ENCODE results near the gene UBE2L5. TPM values are rescaled to one million over a fixed set of nuclear protein-coding genes. Genes with fewer than 3 reads are reported as not detected.
A peak's percentile ranks its signal among the peaks of the same experiment; 100 is the strongest.

Gene UBE2L5
- total and polyA plus RNA-seq, 2 of the 13 experiments (the other 11 are each of a cell fraction or from before 2014, with no cell fraction given): 0.13 TPM; not detected in 1

DNA sequence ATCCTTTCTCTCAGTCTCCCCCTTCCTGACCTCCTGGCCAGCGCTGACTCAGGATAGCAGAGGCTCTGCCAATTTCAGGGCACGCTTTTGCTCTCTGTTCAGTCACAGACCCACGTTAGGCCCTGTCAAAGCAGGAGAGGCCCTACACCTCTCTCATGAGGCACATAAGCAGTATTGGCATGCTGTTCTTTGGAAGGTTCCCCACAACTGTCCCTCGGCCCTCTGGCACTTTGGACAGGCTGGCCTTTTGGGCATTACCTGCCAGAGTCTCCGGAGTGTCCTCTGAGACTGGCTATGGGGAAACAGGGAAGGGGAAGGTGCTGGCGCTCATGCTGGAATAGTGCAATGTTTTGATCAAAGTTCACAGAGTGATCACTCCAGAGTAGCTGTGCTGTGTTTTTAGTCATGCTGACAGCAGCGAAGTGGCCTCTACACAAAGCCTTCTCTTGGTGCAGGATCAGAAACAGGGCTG lies 23.7 kb upstream of the UBE2L5 start (continued):
- TF ChIP-seq ZNF687 (CRISPR knock-in tag; IDR thresholded peaks at IDR 0.05) (peak; percentile 63), ZNF292 (CRISPR knock-in tag; IDR thresholded peaks at IDR 0.05; ENCODE audit: borderline replicate concordance, low read depth) (peak; percentile 90), ZNF644 (CRISPR knock-in tag; IDR thresholded peaks at IDR 0.05; ENCODE audit: low read depth) (no peak), ZNF556 (CRISPR knock-in tag; IDR thresholded peaks at IDR 0.05; ENCODE audit: borderline replicate concordance) (peak; percentile 49; the same call in 1 of the 2 replicates), ZNF609 (CRISPR knock-in tag; IDR thresholded peaks at IDR 0.05; ENCODE audit: borderline replicate concordance) (0 out of 2 replicates have a peak, but pooled peaks have one; percentile 35), POLR2G (IDR thresholded peaks at IDR 0.05; ENCODE audit: low read depth, low read length) (peak; percentile 44; the same call in 1 of the 2 replicates), CEBPG (CRISPR knock-in tag; IDR thresholded peaks at IDR 0.05) (peak; percentile 47), AHR (CRISPR knock-in tag; IDR thresholded peaks at IDR 0.05) (0 out of 2 replicates have a peak, but pooled peaks have one; percentile 26), TEAD3 (CRISPR knock-in tag; optimal IDR thresholded peaks at IDR 0.05; ENCODE audit: borderline replicate concordance) (peak; percentile 30), ZNF839 (CRISPR knock-in tag; IDR thresholded peaks at IDR 0.05; ENCODE audit: borderline replicate concordance) (no peak), PHF8 (CRISPR knock-in tag; IDR thresholded peaks at IDR 0.05) (peak; percentile 54; the same call in 1 of the 2 replicates)
- TF ChIP-seq, protein P1, sequence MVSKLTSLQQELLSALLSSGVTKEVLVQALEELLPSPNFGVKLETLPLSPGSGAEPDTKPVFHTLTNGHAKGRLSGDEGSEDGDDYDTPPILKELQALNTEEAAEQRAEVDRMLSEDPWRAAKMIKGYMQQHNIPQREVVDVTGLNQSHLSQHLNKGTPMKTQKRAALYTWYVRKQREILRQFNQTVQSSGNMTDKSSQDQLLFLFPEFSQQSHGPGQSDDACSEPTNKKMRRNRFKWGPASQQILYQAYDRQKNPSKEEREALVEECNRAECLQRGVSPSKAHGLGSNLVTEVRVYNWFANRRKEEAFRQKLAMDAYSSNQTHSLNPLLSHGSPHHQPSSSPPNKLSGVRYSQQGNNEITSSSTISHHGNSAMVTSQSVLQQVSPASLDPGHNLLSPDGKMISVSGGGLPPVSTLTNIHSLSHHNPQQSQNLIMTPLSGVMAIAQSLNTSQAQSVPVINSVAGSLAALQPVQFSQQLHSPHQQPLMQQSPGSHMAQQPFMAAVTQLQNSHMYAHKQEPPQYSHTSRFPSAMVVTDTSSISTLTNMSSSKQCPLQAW (CRISPR knock-in tag; IDR thresholded peaks at IDR 0.05): 0 out of 2 replicates have a peak, but pooled peaks have one; percentile 39
- TF ChIP-seq, protein P2, sequence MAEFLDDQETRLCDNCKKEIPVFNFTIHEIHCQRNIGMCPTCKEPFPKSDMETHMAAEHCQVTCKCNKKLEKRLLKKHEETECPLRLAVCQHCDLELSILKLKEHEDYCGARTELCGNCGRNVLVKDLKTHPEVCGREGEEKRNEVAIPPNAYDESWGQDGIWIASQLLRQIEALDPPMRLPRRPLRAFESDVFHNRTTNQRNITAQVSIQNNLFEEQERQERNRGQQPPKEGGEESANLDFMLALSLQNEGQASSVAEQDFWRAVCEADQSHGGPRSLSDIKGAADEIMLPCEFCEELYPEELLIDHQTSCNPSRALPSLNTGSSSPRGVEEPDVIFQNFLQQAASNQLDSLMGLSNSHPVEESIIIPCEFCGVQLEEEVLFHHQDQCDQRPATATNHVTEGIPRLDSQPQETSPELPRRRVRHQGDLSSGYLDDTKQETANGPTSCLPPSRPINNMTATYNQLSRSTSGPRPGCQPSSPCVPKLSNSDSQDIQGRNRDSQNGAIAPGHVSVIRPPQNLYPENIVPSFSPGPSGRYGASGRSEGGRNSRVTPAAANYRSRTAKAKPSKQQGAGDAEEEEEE (CRISPR knock-in tag; IDR thresholded peaks at IDR 0.05; ENCODE audit: borderline replicate concordance): no peak
- TF ChIP-seq, protein P3, sequence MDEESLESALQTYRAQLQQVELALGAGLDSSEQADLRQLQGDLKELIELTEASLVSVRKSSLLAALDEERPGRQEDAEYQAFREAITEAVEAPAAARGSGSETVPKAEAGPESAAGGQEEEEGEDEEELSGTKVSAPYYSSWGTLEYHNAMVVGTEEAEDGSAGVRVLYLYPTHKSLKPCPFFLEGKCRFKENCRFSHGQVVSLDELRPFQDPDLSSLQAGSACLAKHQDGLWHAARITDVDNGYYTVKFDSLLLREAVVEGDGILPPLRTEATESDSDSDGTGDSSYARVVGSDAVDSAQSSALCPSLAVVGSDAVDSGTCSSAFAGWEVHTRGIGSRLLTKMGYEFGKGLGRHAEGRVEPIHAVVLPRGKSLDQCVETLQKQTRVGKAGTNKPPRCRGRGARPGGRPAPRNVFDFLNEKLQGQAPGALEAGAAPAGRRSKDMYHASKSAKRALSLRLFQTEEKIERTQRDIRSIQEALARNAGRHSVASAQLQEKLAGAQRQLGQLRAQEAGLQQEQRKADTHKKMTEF (CRISPR knock-in tag; IDR thresholded peaks at IDR 0.05): 0 out of 2 replicates have a peak, but pooled peaks have one; percentile 28

All from HepG2 (cell line).